ENCODE results near the gene CHI3L1.

CHI3L1 gene

GRCh38 chr1:203129501-203130231, 56.8 kb downstream of the CHI3L1 start:
- DNase-seq: no peak

All from left hindlimb (tissue), 1 donor.